Measurements from ENCODE around the gene GNAQ. TPM values are rescaled to one million over a fixed set of nuclear protein-coding genes. Genes with fewer than 3 reads are reported as not detected.
A peak's percentile ranks its signal among the peaks of the same experiment; 100 is the strongest.
"Not testable (repeated sequence)": the region's sequence is repeated elsewhere in the genome, so short reads cannot be mapped to it uniquely, and the experiment has no call there.

The GNAQ gene
- total RNA-seq, 2 donors from 2014 or later, result 84.1 to 86.5 TPM

DNA sequence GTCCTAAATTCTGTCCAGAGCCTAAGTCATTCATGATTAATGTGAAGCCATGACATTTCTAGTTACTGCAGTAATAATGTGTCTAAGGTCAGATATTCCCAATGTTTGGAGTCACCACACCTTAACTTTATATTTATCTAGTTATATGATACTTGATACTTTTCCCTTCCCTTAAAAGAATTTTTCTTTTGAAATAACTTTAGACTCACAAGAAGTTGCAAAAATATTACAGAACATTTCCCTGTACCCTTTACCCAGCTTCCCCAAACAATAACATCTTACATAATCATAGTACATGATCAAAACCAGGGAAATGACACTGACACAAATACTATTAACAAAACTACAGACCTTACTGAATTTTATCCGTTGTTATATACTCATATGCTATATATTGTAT is 233.5 kb downstream of the GNAQ start:
- no peak for ATAC-seq
- intact Hi-C loops (cut with DNase I, micrococcal nuclease), result no loop called here
- no peak for DNase-seq

DNA sequence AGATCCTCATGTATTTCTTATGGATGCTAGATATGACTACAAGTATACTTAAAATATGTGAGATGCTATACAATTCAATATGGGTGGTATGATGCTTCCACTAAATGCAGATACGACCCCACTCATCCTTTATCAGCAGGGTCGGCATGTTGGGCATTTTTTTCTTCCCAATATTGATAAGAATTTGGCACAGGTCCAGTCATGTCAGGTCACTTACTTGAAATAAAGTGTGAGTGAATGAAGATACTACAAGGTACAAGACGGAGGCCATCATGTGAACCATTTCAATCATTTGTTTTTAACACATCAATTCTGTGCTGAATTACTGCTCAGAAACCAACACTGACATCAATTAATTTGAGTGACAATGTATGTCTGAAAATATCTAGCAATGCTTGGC is 236.6 kb downstream of the GNAQ start:
- intact Hi-C loops (cut with DNase I, micrococcal nuclease), result no loop called here
- DNase-seq, result no peak
- ATAC-seq, result no peak

DNA sequence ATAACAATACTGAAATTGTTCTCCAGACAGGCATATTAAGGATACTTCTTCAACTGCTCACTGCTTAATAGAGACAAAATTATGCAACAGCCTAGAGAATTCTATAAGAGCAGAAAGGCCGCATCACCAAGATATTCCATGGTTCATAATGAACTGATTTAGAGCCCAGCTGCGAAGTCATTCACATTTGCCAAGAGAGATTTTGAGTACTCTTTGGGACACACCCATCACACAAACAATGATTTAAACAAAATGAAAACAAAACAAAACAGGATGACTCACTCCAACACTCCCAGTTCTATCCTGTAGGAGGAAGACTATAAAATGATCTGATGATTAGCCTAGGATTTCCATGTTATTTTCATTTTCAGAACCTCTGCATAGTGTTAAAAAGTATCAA is 237.8 kb downstream of the GNAQ start:
- intact Hi-C loops (cut with DNase I, micrococcal nuclease), result no loop called here
- ATAC-seq (peak; percentile 90), DNase-seq (no peak)

- DNase-seq (no peak), ATAC-seq (no peak)
- intact Hi-C loops (cut with DNase I, micrococcal nuclease), result no loop called here
Measured at GRCh38 chr9:77789891-77790290, 241.7 kb downstream of the GNAQ start.

DNA sequence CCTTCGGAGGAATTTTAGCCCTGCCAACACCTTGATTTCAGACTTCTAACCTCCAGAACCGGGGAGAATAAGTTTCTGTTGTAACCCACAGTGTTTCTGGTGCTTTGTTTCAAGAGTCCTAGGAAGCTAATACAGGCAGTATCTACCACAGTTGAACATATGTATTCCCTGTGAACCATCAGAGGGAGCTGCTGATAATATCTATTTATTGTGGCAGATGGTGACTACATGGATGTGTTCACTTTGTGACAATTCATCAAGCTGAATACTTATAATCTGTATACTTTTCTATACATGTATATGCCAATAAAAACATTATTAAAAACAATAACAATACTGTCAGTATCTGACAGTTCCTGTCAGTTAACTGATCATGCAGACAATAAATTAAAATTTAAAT is 246.3 kb downstream of the GNAQ start:
- DNase-seq (no peak), ATAC-seq (no peak)
- intact Hi-C loops (cut with DNase I, micrococcal nuclease), result no loop called here

DNA sequence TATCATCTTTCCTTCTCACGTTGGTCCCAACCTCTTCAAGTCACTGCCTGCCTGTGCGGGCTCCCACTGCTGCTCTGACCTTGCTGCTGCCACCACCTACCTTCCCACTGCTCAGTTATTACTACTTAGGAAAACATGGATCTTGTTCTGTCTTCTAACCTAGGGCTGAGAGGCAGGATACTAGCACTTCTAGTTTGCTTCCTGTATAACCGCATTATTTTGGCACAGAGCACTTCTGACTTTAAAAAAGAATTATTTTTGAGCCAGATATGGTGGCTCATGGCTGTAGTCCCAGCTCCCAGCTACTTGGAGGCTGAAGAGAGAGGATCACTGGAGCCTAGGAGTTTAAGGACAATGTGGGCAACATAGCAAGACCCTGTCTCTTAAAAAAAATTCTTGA is 248.1 kb downstream of the GNAQ start:
- intact Hi-C loops (cut with DNase I, micrococcal nuclease), result no loop called here
- DNase-seq (no peak), ATAC-seq (no peak)

DNA sequence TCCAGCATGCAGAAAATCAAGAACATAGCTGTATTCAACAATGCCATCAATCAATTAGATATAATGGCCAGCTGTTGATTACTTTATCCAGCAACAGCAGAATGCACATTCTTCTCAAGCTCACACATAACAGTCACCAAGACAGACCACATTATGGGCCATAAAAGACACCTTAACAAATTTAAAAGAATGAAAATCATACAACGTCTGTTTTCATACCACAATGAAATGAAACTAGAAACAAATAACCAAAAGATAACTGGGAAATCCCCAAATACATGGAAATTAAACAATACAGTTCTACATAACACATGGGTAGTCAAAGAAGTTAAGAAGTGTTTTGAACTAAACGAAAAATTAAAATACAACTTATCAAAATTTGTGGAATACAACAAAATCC is 252.6 kb downstream of the GNAQ start:
- DNase-seq, result no peak
- no peak for ATAC-seq
- intact Hi-C loops (cut with DNase I, micrococcal nuclease), result no loop called here

GRCh38 chr9:77773381-77773780 is 258.2 kb downstream of the GNAQ start:
- no peak for ATAC-seq
- intact Hi-C loops (cut with DNase I, micrococcal nuclease), result no loop called here
- DNase-seq, result no peak

DNA sequence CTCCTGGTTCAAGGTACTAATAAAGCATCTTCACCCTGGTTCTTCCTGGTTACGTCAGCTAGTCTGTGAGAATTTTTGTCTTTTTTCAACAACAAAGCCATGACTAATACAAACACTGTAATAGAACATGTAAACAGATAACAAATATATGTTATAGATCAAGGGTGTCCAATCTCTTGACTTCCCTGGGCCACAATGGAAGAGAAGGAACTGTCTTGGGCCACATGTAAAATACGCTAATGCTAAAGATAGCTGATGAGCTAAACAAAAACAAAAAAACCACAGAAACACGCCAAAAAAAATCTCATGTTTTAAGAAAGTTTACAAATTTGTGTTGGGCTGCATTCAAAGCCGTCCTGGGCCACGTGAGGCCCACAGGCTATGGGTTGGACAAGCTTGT is 259.0 kb downstream of the GNAQ start:
- DNase-seq (no peak), ATAC-seq (no peak)
- intact Hi-C loops (cut with DNase I, micrococcal nuclease), result no loop called here

- intact Hi-C loops (cut with DNase I, micrococcal nuclease), result no loop called here
- DNase-seq (no peak), ATAC-seq (no peak)
Measured at GRCh38 chr9:77771171-77771570, 260.4 kb downstream of the GNAQ start.

DNA sequence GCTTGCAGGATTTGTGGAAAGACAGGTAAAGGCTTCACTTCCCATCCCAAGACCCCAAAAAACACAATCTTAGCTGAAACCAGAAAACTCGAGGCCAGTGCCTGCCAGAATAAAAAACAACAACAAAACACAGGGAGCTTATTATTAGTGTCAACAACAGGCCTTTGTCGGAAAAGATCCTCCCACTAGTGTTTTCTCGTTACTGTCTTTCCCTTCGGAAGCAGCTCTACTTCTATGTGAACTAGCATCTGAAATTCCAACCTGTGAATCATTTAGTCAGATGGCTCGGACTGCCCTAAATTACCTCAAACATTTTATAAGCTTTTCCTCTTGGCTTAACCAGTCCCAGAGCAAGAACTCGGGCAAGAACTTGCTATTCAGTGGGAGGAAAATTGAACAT is 261.3 kb downstream of the GNAQ start:
- DNase-seq (no peak), ATAC-seq (no peak)
- intact Hi-C loops (cut with DNase I, micrococcal nuclease), result no loop called here

DNA sequence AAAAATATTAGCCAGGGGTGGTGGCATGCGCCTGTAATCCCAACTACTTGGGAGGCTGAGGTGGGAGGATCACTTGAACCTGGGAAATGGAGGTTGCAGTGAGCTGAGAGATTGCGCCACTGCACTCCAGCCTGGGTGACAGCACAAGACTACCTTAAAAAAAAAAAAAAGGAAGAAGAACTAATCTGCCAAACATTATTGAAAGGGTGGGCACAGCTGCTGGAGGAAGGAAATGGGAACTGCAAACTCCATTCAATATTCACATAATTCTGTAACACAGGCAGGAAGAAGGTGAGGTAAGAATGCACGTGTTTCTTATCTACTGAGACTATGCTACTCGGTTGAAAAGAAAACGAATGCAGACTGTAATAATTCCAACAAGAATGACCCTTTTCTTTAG is 262.4 kb downstream of the GNAQ start:
- intact Hi-C loops (cut with DNase I, micrococcal nuclease), result no loop called here
- ATAC-seq, result no peak
- no peak for DNase-seq

DNA sequence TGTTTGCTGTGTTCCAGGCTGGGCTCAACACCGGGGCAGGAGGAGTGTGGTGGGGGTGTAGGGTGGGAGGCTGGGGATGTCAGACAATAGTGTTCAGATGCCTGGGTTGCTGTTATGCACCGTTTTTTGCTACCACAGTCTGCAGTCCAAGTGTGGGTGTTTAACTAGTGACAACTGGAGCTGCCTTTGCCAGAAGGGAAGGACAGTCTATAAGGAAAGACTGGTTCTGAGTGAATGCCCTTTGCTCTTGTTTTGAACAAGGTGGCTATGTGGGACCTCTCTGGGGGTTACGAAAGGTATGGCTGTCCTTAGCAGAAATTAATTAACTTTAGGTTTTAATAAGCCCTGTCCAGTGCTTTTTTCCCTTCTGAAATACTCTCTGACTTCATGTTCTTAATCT is 265.0 kb downstream of the GNAQ start:
- intact Hi-C loops (cut with DNase I, micrococcal nuclease), result no loop called here

GRCh38 chr9:77765781-77766259 is 265.8 kb downstream of the GNAQ start:
- ATAC-seq (no peak), DNase-seq (no peak)
- intact Hi-C loops (cut with DNase I, micrococcal nuclease), result no loop called here

More for the DNA sequence above, 265.0 kb downstream of the GNAQ start:
- DNase-seq, result no peak
- ATAC-seq, result peak; percentile 79

DNA sequence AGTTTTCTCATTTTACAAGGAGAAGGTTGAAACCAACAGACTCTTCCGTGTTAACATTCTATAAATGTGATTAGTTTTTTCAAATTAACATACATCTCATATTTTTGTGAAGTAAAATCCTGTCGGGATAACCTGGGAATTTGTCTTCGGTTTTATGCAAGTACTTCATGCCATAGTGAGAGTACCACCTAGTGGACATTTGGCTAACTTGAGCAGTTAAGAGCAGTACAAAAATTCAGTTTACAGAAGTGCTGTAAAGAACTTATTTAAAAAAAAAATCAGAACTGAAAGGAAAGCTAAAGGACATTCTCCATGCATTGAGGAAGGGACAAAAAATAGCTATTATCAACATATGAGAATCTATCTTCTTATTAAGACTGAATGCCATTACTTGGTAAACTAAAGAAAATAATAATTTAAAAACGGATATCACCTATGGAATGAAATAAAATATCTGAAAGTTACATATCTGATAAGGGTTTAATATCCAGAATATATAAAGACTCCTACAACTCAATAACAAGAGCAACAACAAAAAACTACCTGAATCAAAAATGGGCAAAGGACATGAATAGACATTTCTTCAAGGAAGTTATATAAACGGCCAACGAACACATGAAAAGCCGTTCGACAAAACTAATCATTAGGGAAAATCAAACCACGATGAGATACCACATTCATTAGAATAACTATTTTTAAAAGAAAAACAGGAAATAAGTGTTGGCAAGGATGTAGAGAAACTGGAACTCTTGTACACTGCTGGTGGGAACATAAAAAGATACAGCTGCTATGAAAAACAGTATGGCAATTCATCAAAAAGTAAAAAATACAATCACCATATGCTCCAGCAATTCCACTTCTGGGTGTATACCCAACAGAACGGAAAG is 266.5 kb downstream of the GNAQ start:
- ATAC-seq, result peak; percentile 57
- DNase-seq, result no peak
- intact Hi-C loops (cut with DNase I, micrococcal nuclease), result no loop called here

DNA sequence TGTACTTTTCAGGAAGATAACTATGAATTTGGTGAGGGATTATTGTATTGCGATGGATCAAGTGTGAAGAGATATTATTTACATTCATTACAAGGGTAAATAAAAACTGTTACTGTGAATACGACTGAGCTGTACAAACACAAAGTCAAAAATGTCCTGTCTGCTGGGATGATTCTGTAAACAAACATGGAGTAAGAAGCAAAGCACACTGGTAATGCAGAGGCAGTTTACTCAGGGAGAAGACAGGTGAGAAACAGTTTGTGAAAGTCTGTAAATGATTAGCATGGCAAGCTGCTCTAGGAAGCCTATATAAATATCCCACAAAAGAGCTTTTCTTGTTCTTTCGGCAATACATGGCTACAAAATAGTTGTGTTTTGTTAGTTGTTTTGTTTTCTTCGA is 268.0 kb downstream of the GNAQ start:
- intact Hi-C loops (cut with DNase I, micrococcal nuclease), result no loop called here
- DNase-seq (no peak), ATAC-seq (peak; percentile 83)

DNA sequence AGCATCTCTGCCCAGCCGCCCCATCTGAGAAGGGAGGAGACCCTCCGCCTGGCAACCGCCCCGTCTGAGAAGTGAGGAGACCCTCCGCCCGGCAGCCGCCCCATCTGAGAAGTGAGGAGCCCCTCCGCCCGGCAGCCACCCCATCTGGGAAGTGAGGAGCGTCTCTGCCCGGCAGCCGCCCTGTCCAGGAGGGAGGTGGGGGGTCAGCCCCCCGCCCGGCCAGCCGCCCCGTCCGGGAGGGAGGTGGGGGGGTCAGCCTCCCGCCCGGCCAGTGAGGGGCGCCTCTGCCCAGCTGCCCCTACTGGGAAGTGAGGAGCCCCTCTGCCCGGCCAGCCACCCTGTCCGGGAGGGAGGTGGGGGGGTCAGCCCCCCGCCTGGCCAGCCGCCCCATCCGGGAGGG is 270.7 kb downstream of the GNAQ start:
- ATAC-seq; DNase-seq; intact Hi-C loops (cut with DNase I, micrococcal nuclease): not testable (repeated sequence)

GRCh38 chr9:77759391-77759790 is 272.2 kb downstream of the GNAQ start:
- ATAC-seq (no peak), DNase-seq (no peak)
- intact Hi-C loops (cut with DNase I, micrococcal nuclease), result no loop called here

GRCh38 chr9:77756449-77756848 is 275.2 kb downstream of the GNAQ start:
- intact Hi-C loops (cut with DNase I, micrococcal nuclease), result no loop called here
- no peak for ATAC-seq
- DNase-seq, result no peak

GRCh38 chr9:77753180-77753579 is 278.4 kb downstream of the GNAQ start:
- DNase-seq (no peak), ATAC-seq (no peak)
- intact Hi-C loops (cut with DNase I, micrococcal nuclease), result loop anchor here in 1 of 2 donors (5.0 kb wide), 2 partner anchors 296 to 321 kb away; no protein-coding TSS in a partner anchor

DNA sequence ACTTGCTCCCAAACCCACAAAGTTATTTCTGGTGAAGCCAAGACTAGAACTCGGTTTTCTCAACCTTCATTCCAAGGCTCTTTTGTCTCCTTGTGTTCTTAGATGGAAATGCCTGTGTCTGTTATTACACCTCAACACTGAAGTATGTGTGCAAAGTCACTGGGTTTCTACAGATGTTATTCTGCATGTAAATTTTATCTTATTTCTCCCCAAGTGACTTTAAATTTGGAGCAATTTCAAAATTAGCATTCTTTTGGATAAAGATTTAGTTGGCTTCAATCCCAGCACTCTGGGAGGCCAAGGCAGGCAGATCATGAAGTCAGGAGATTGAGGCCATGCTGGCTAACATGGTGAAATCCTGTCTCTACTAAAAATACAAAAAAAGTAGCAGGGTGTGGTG is 279.1 kb downstream of the GNAQ start:
- ATAC-seq (peak; percentile 19), DNase-seq (no peak)
- intact Hi-C loops (cut with DNase I, micrococcal nuclease), result loop anchor here in 1 of 2 donors (5.0 kb wide), 2 partner anchors 295 to 320 kb away; no protein-coding TSS in a partner anchor
